T-helper 22 cell (primary cell): Measurements from ENCODE around the gene DOCK1.

Source experiments
- DNase-seq: peaks from one replicate; pipeline ENCODE4 v3.0.0-alpha.2; 2020; ENCODE audit warnings: low read depth

DOCK1 gene

GRCh38 chr10:127039435-127039834, 134.2 kb downstream of the DOCK1 start:
- no peak for DNase-seq

- no peak for DNase-seq
These were observed 135.5 kb downstream of the DOCK1 start for GRCh38 chr10:127040756-127041155.

GRCh38 chr10:127041552-127041951, 136.3 kb downstream of the DOCK1 start:
- no peak for DNase-seq

GRCh38 chr10:127043301-127043700, 138.1 kb downstream of the DOCK1 start:
- no peak for DNase-seq

GRCh38 chr10:127044186-127044585, 139.0 kb downstream of the DOCK1 start:
- no peak for DNase-seq

GRCh38 chr10:127046975-127047877, 142.0 kb downstream of the DOCK1 start:
- no peak for DNase-seq

GRCh38 chr10:127047878-127048238, 142.6 kb downstream of the DOCK1 start:
- no peak for DNase-seq

GRCh38 chr10:127048630-127049029, 143.4 kb downstream of the DOCK1 start:
- no peak for DNase-seq

- DNase-seq, result no peak
These were observed 146.8 kb downstream of the DOCK1 start for GRCh38 chr10:127052001-127052400.

- no peak for DNase-seq
These were observed 150.0 kb downstream of the DOCK1 start for GRCh38 chr10:127055263-127055662.

GRCh38 chr10:127059314-127059713, 154.1 kb downstream of the DOCK1 start:
- DNase-seq, result no peak

- no peak for DNase-seq
These were observed 158.5 kb downstream of the DOCK1 start for GRCh38 chr10:127063762-127064161.

GRCh38 chr10:127064474-127064873, 159.2 kb downstream of the DOCK1 start:
- no peak for DNase-seq

- no peak for DNase-seq
These were observed 162.4 kb downstream of the DOCK1 start for GRCh38 chr10:127067542-127068194.

- DNase-seq, result no peak
These were observed 163.3 kb downstream of the DOCK1 start for GRCh38 chr10:127068485-127068884.

- DNase-seq, result no peak
These were observed 164.2 kb downstream of the DOCK1 start for GRCh38 chr10:127069436-127069835.

GRCh38 chr10:127071126-127071525, 165.9 kb downstream of the DOCK1 start:
- DNase-seq, result no peak

- no peak for DNase-seq
These were observed 168.4 kb downstream of the DOCK1 start for GRCh38 chr10:127073666-127074065.

GRCh38 chr10:127079392-127079791, 174.2 kb downstream of the DOCK1 start:
- DNase-seq, result no peak

GRCh38 chr10:127080317-127080716, 175.1 kb downstream of the DOCK1 start:
- no peak for DNase-seq

- no peak for DNase-seq
These were observed 176.7 kb downstream of the DOCK1 start for GRCh38 chr10:127081851-127082345.

- DNase-seq, result no peak
These were observed 177.4 kb downstream of the DOCK1 start for GRCh38 chr10:127082651-127083050.

- DNase-seq, result no peak
These were observed 180.7 kb downstream of the DOCK1 start for GRCh38 chr10:127085957-127086356.
